HepG2 (cell line): ENCODE results near the gene DHRS1. TPM values are rescaled to one million over a fixed set of nuclear protein-coding genes. Genes with fewer than 3 reads are reported as not detected.

ENCODE experiments used
- CHCHD3 ChIP-seq: sonication (generic); formaldehyde crosslinking; IDR thresholded peaks from 2 replicates; pipeline ENCODE4 v1.8.0; 2022; ENCODE audit warnings: mild to moderate bottlenecking, missing genetic modification reagents, moderate library complexity
- HNF1B ChIP-seq: sonication (generic); formaldehyde crosslinking; IDR thresholded peaks from 2 replicates; pipeline ENCODE4 v1.5.1; 2020; ENCODE audit warnings: mild to moderate bottlenecking, moderate library complexity, missing genetic modification reagents
- HNRNPK ChIP-seq: fragments of 200-400 bp; formaldehyde crosslinking; IDR thresholded peaks from 2 replicates; pipeline ENCODE4 v1.6.1; 2018; ENCODE audit warnings: low read length, low read depth, moderate library complexity, mild to moderate bottlenecking; ENCODE audit not compliant: poor library complexity, severe bottlenecking
- KDM5A ChIP-seq: fragments of 200-600 bp; sonication (generic); IDR thresholded peaks from 2 replicates; pipeline ENCODE4 v1.7.0; 2018; ENCODE audit warnings: antibody characterized with exemption, mild to moderate bottlenecking, low read length, borderline replicate concordance
- NFE2L1 ChIP-seq: sonication (generic); formaldehyde crosslinking; IDR thresholded peaks from 2 replicates; pipeline ENCODE4 v1.4.0; 2020; ENCODE audit warnings: missing genetic modification reagents, mild to moderate bottlenecking, borderline replicate concordance
- NFIB ChIP-seq: sonication (generic); formaldehyde crosslinking; IDR thresholded peaks from 2 replicates; pipeline ENCODE4 v1.9.0; 2021; ENCODE audit warnings: missing genetic modification reagents, mild to moderate bottlenecking, borderline replicate concordance
- PBX2 ChIP-seq: IDR thresholded peaks from 2 replicates; pipeline ENCODE4 v1.6.1; 2016; ENCODE audit warnings: control low read depth
- RFXAP ChIP-seq: sonication (generic); formaldehyde crosslinking; IDR thresholded peaks from 2 replicates; pipeline ENCODE4 v1.4.0; 2020; ENCODE audit warnings: missing genetic modification reagents, borderline replicate concordance
- SP2 ChIP-seq: sonication (generic); formaldehyde crosslinking; IDR thresholded peaks from 2 replicates; pipeline ENCODE4 v1.5.1; 2020; ENCODE audit warnings: mild to moderate bottlenecking, missing genetic modification reagents
- ZFP82 ChIP-seq: sonication (generic); formaldehyde crosslinking; IDR thresholded peaks from 2 replicates; pipeline ENCODE4 v1.5.1; 2020; ENCODE audit warnings: mild to moderate bottlenecking, missing genetic modification reagents, borderline replicate concordance
- ZKSCAN5 ChIP-seq: sonication (generic); formaldehyde crosslinking; IDR thresholded peaks from 2 replicates; pipeline ENCODE4 v1.5.1; 2020; ENCODE audit warnings: mild to moderate bottlenecking, missing genetic modification reagents
- ZNF24 ChIP-seq: fragments of 450-650 bp; IDR thresholded peaks from 2 replicates; pipeline ENCODE4 v1.6.1; 2017; ENCODE audit warnings: antibody characterized with exemption, mild to moderate bottlenecking
- ZNF572 ChIP-seq: sonication (generic); formaldehyde crosslinking; IDR thresholded peaks from 2 replicates; pipeline ENCODE4 v1.5.1; 2020; ENCODE audit warnings: mild to moderate bottlenecking, missing genetic modification reagents
- ZNF766 ChIP-seq: sonication (generic); formaldehyde crosslinking; IDR thresholded peaks from 2 replicates; pipeline ENCODE4 v1.5.0; 2020; ENCODE audit warnings: missing genetic modification reagents, borderline replicate concordance
- polyA plus RNA-seq, 8 experiments: library from polyadenylated mRNA; depleted of rRNA in 3 of 8; stranded (reverse) in 7 of 8; unstranded in 1 of 8; fragments of >200 nt; fragmentation: Illumina TruSeq in 4 of 8; extraction: Trizol in 4 of 8; gene quantifications; 2 replicates each; pipeline versions ENCODE4 v1.2.1 to v1.2.3, GENCODE V29; 2011 to 2016; ENCODE audit warnings: low read depth in 4 of 8, missing spikeins in 1 of 8, mixed read lengths in 1 of 8; ENCODE audit not compliant: insufficient read depth in 1 of 8
- total RNA-seq, 5 experiments: library from RNA; depleted of rRNA; stranded (reverse); fragments of >200 nt; fragmentation: Illumina TruSeq; extraction: Trizol; gene quantifications; 2 replicates each; pipeline ENCODE4 v1.2.3, GENCODE V29; 2016; ENCODE audit warnings: low read depth in 1 of 5
- TF ChIP-seq, protein P1 (sequence below): sonication (generic); formaldehyde crosslinking; IDR thresholded peaks from 2 replicates; pipeline ENCODE4 v1.4.0; 2020; ENCODE audit warnings: missing genetic modification reagents
- TF ChIP-seq, protein P2 (sequence below): sonication (generic); formaldehyde crosslinking; IDR thresholded peaks from 2 replicates; pipeline ENCODE4 v1.8.0; 2022; ENCODE audit warnings: missing genetic modification reagents, low read depth, mild to moderate bottlenecking, borderline replicate concordance

The DHRS1 gene
- total and polyA plus RNA-seq, 2 of the 13 experiments (the other 11 are each of a cell fraction or from before 2014, with no cell fraction given): 49.8 to 60.8 TPM

DNA sequence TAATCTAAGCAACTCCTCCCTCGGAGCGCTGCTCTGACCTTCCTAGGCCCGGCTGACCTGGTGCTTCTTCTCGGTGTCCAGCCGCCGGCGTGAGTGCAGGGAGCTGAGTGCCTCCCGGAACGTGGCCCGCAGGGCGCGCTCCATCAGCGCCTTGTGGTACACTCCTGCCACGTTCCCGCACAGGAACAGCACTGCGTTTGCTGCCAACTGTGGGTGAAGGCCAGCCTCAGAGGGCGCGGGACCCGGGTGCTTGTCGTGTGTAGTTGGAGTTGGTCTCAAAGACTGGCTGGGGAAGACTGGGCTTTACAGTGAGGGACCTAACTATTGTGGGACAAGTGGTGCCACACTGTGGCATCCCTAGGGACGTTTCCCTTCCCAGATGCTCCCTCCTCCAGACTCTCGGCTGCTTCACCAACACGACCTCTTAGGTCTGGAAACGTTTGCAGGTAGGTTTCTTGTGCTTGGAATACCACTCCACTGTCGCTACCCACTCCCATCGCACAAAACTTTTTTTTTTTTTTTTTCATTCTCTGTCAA is 32.2 kb upstream of the DHRS1 start (continued):
- TF ChIP-seq, protein P1, sequence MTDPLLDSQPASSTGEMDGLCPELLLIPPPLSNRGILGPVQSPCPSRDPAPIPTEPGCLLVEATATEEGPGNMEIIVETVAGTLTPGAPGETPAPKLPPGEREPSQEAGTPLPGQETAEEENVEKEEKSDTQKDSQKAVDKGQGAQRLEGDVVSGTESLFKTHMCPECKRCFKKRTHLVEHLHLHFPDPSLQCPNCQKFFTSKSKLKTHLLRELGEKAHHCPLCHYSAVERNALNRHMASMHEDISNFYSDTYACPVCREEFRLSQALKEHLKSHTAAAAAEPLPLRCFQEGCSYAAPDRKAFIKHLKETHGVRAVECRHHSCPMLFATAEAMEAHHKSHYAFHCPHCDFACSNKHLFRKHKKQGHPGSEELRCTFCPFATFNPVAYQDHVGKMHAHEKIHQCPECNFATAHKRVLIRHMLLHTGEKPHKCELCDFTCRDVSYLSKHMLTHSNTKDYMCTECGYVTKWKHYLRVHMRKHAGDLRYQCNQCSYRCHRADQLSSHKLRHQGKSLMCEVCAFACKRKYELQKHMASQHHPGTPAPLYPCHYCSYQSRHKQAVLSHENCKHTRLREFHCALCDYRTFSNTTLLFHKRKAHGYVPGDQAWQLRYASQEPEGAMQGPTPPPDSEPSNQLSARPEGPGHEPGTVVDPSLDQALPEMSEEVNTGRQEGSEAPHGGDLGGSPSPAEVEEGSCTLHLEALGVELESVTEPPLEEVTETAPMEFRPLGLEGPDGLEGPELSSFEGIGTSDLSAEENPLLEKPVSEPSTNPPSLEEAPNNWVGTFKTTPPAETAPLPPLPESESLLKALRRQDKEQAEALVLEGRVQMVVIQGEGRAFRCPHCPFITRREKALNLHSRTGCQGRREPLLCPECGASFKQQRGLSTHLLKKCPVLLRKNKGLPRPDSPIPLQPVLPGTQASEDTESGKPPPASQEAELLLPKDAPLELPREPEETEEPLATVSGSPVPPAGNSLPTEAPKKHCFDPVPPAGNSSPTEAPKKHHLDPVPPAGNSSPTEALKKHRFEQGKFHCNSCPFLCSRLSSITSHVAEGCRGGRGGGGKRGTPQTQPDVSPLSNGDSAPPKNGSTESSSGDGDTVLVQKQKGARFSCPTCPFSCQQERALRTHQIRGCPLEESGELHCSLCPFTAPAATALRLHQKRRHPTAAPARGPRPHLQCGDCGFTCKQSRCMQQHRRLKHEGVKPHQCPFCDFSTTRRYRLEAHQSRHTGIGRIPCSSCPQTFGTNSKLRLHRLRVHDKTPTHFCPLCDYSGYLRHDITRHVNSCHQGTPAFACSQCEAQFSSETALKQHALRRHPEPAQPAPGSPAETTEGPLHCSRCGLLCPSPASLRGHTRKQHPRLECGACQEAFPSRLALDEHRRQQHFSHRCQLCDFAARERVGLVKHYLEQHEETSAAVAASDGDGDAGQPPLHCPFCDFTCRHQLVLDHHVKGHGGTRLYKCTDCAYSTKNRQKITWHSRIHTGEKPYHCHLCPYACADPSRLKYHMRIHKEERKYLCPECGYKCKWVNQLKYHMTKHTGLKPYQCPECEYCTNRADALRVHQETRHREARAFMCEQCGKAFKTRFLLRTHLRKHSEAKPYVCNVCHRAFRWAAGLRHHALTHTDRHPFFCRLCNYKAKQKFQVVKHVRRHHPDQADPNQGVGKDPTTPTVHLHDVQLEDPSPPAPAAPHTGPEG (CRISPR knock-in tag): peak; percentile 61; the same call in 1 of the 2 replicates
- TF ChIP-seq HNRNPK: no peak
- no peak for TF ChIP-seq ZNF24
- TF ChIP-seq ZKSCAN5 (CRISPR knock-in tag): 0 out of 2 replicates have a peak, but pooled peaks have one; percentile 39
- TF ChIP-seq PBX2: 0 out of 2 replicates have a peak, but pooled peaks have one; percentile 32
- peak; percentile 80 for TF ChIP-seq HNF1B
- TF ChIP-seq, protein P2, sequence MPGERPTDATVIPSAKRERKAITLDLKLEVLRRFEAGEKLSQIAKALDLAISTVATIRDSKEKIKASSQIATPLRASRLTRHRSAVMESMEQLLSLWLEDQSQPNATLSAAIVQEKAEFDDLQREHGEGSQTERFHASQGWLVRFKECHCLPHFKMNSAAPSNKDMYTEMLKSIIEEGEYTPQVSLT: no peak
- TF ChIP-seq ZFP82 (CRISPR knock-in tag): 0 out of 2 replicates have a peak, but pooled peaks have one; percentile 64
- TF ChIP-seq RFXAP (CRISPR knock-in tag): 0 out of 2 replicates have a peak, but pooled peaks have one; percentile 35
- 0 out of 2 replicates have a peak, but pooled peaks have one; percentile 19 for TF ChIP-seq CHCHD3 (CRISPR knock-in tag)
- TF ChIP-seq NFE2L1 (CRISPR knock-in tag): no peak
- peak; percentile 20; the same call in 1 of the 2 replicates for TF ChIP-seq SP2
- TF ChIP-seq ZNF766 (CRISPR knock-in tag): peak; percentile 79; the same call in 1 of the 2 replicates
- peak; percentile 68; the same call in 1 of the 2 replicates for TF ChIP-seq ZNF572
- TF ChIP-seq NFIB (CRISPR knock-in tag): 0 out of 2 replicates have a peak, but pooled peaks have one; percentile 78
- no peak for TF ChIP-seq KDM5A
